Heart left ventricle (tissue), 16 donors: ENCODE results near the gene TMEM181. TPM values are rescaled to one million over a fixed set of nuclear protein-coding genes. Genes with fewer than 3 reads are reported as not detected.

Experiments used
- ATAC-seq, 4 donors: fragments of 200-7000 bp; cut with Tn5 transposase; one replicate each; pipeline ENCODE4 v1.9.1; 2020 to 2022; ENCODE audit warnings: moderate library complexity in 4 of 4, mild to moderate bottlenecking in 3 of 4, moderate number of reproducible peaks in 1 of 4
- DNase-seq, 5 donors: peaks; one replicate each; pipeline ENCODE4 v3.0.0-alpha.2; 2020
- H3K27ac ChIP-seq, 12 donors: fragments of 200-600 bp; sonication (generic) in 4 of 12; one replicate each; pipeline versions ENCODE4 v1.5.0 to v1.8.0; 2016 to 2022; ENCODE audit warnings: mild to moderate bottlenecking in 2 of 12
- H3K27me3 ChIP-seq, 9 donors: fragments of 200-600 bp; sonication (generic) in 2 of 9; one replicate each; pipeline versions ENCODE4 v1.5.1 to v1.8.0; 2016 to 2022; ENCODE audit warnings: mild to moderate bottlenecking in 3 of 9
- H3K36me3 ChIP-seq, 9 donors: fragments of 200-600 bp; sonication (generic) in 2 of 9; one replicate each; pipeline versions ENCODE4 v1.5.0 to v1.8.0; 2018 to 2022; ENCODE audit warnings: mild to moderate bottlenecking in 2 of 9
- H3K4me1 ChIP-seq, 12 donors: fragments of 200-600 bp; sonication (generic) in 4 of 12; one replicate each; pipeline versions ENCODE4 v1.5.0 to v1.8.0; 2016 to 2022; ENCODE audit warnings: mild to moderate bottlenecking in 3 of 12
- H3K4me3 ChIP-seq, 12 donors: fragments of 200-600 bp; sonication (generic) in 4 of 12; one replicate each; pipeline versions ENCODE4 v1.5.0 to v1.8.0; 2017 to 2022; ENCODE audit warnings: mild to moderate bottlenecking in 9 of 12, moderate library complexity in 4 of 12
- H3K9me3 ChIP-seq, 12 donors: fragments of 200-600 bp; sonication (generic) in 4 of 12; one replicate each; pipeline versions ENCODE4 v1.5.0 to v1.8.0; 2016 to 2022; ENCODE audit warnings: mild to moderate bottlenecking in 1 of 12
- POLR2A ChIP-seq, 2 donors: fragments of 450-650 bp; IDR thresholded peaks; one replicate each; pipeline ENCODE4 v1.6.1; 2017; ENCODE audit warnings: antibody characterized with exemption in 2 of 2, mild to moderate bottlenecking in 2 of 2, moderate library complexity in 2 of 2
- WGBS, 4 donors: extraction: QIAGEN DNeasy Blood & Tissue Kit in 2 of 4; methylation state at CpG; one replicate each; pipeline versions ENCODE4 v1.1.5 to v1.1.7; 2013 to 2018; 5-methylcytosine and 5-hydroxymethylcytosine counted together
- intact Hi-C, 10 donors: fragments of 100-400 bp; cut with DNase I; formaldehyde crosslinking; loops; one replicate each; pipeline versions ENCODE4 v1.11.1 to v1.14.2; 2022
- polyA plus RNA-seq, 2 donors: library from polyadenylated mRNA; stranded (reverse); fragments of 200-250 nt; gene quantifications; one replicate each; pipeline ENCODE4 v1.2.3, GENCODE V29; 2013
- total RNA-seq, 9 donors: library from RNA; depleted of rRNA in 2 of 9; stranded (reverse); fragments of >200 nt in 2 of 9; fragmentation: NEBNext Ultra II Directional in 3 of 9; extraction: Animal tissue kit (Norgen Biotek cat#: 25700) in 3 of 9; gene quantifications; one replicate each; pipeline versions ENCODE4 v1.1.0 to v1.2.4, GENCODE V29; 2016 to 2023
- TF ChIP-seq, protein P1 (sequence below), 12 donors: fragments of 200-600 bp; sonication (generic) in 4 of 12; IDR thresholded peaks; one replicate each; pipeline versions ENCODE4 v1.5.0 to v1.8.0; 2018 to 2022; ENCODE audit warnings: antibody characterized with exemption in 12 of 12, mild to moderate bottlenecking in 5 of 12
- donor health status: ischemic (EF 13 %, LVEDD 7.1; RV severe dilation, severe dysfunction).
- donor health status: healthy with polysubstance abuse.
- donor health status: DM: no; HTN: yes; CAD: no.
- donor health status: DM: no; HTN: no; CAD: no.
- donor health status: ischemic (EF 25% LVEDD 6.9; RV normal size, moderate dysfunction).
- donor health status: ischemic (EF 25% LVEDD 5.7; RV mildly dilated, moderate dysfunction).
- donor health status: healthy.
- donor health status: DM: yes; HTN: yes; CAD: no.
- donor health status: ischemic (EF 35%, LVEDD 5.7; RV mildly dilated, moderate dysfunction).
- donor health status: nonischemic (EF 11% LVEDD 7.7; RV severe dilation, severe dysfunction).
- donor health status: DM: yes; HTN: yes; CAD: no.
- donor health status: PGD.
- donor health status: ischemic (EF 29% LVEDD 5.4; RV normal size, mild dysfunction).
- donor health status: nonischemic (EF 23%, LVEDD 6.1; RV moderate dilation, normal function).

TMEM181 gene
- total and polyA plus RNA-seq, 11 donors, result 4.3 to 14.3 (median 10.1) TPM

DNA sequence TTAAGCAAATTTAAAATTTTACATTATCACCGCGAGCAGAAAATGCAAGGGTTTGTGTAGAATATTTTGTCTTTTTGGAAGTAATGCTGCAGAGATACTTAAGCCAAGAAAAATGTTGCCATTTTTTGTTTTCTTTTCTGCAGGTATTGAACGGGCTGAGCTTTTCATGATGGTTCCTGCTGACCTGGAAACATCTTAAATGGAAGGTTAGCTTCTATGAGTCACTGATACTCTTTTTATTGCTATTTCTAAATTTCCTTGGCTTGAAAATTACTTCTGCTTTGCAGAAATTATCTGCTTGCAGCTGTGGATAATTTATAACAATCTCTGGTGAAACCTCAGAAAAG is 102.7 kb downstream of the TMEM181 start:
- ATAC-seq (no peak), DNase-seq (no peak)
- WGBS, 4 donors, result 77 to 79% (median 77%) methylated on average over 3 of the region's 3 CpGs
- Histone ChIP-seq H3K27me3 (no peaks in the 10 kb centered on the region), H3K4me1 (peaks cover 0 to 44% (median 0%) of the 10 kb centered on the region in 12 donors), H3K36me3 (peaks cover 0 to 11% (median 0%) of the 10 kb centered on the region in 9 donors), H3K9me3 (no peaks in the 10 kb centered on the region), H3K27ac (peak overlapping the region in 4 of 12 donors; percentile 2 to 49 (median 40)), H3K4me3 (peak overlapping the region in 7 of 12 donors; percentile 7 to 44 (median 33))
- no peak for TF ChIP-seq POLR2A (IDR thresholded peaks at IDR 0.05)
- TF ChIP-seq, protein P1, sequence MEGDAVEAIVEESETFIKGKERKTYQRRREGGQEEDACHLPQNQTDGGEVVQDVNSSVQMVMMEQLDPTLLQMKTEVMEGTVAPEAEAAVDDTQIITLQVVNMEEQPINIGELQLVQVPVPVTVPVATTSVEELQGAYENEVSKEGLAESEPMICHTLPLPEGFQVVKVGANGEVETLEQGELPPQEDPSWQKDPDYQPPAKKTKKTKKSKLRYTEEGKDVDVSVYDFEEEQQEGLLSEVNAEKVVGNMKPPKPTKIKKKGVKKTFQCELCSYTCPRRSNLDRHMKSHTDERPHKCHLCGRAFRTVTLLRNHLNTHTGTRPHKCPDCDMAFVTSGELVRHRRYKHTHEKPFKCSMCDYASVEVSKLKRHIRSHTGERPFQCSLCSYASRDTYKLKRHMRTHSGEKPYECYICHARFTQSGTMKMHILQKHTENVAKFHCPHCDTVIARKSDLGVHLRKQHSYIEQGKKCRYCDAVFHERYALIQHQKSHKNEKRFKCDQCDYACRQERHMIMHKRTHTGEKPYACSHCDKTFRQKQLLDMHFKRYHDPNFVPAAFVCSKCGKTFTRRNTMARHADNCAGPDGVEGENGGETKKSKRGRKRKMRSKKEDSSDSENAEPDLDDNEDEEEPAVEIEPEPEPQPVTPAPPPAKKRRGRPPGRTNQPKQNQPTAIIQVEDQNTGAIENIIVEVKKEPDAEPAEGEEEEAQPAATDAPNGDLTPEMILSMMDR (IDR thresholded peaks at IDR 0.05), result no peak
- intact Hi-C loops, result no loop called here

DNA sequence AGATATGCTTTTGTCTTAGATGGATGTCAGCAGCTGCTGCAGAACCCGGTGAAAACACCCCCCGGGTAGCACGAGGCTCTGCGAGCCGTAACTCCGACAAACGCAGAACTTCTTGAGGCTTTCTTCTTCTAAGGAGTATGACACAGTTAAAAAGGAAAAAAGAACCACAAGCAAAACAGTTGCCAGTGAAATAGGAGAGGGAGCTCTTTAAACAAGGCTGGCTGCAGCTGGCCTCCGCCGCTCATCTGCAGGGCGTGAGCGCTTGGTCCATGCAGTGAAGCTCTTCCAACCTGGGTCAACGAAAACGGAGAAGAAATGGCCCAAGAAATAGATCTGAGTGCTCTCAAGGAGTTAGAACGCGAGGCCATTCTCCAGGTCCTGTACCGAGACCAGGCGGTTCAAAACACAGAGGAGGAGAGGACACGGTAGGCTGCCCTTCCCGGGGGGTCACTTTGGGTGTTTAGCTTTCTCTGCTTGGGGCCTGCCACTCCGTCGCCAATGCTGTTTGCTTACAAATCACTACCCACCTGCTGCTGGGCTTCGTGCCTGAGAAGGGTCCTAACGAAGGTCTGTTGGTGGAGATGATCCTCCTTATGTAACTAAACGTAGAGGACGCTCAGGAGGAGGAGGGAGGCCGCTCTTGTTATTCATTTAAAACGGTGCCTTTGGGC is 103.2 kb downstream of the TMEM181 start:
- peak; percentile 39 to 66 (median 42) for ATAC-seq
- H3K36me3 ChIP-seq, result peaks cover 0 to 11% (median 0%) of the 10 kb centered on the region in 9 donors
- WGBS, 4 donors, result 69 to 74% (median 72%) methylated on average over 27 of the region's 27 CpGs
- H3K27ac ChIP-seq, result peak overlapping the region in 8 of 12 donors; percentile 2 to 49 (median 36)
- no peak for DNase-seq
- intact Hi-C loops, result no loop called here
- no peak for TF ChIP-seq POLR2A (IDR thresholded peaks at IDR 0.05)
- TF ChIP-seq, protein P1 (IDR thresholded peaks at IDR 0.05), result no peak
- no peaks in the 10 kb centered on the region for H3K27me3 ChIP-seq
- H3K9me3 ChIP-seq, result no peaks in the 10 kb centered on the region
- peaks cover 0 to 49% (median 0%) of the 10 kb centered on the region in 12 donors for H3K4me1 ChIP-seq
- peak overlapping the region in 7 of 12 donors; percentile 7 to 44 (median 33) for H3K4me3 ChIP-seq

DNA sequence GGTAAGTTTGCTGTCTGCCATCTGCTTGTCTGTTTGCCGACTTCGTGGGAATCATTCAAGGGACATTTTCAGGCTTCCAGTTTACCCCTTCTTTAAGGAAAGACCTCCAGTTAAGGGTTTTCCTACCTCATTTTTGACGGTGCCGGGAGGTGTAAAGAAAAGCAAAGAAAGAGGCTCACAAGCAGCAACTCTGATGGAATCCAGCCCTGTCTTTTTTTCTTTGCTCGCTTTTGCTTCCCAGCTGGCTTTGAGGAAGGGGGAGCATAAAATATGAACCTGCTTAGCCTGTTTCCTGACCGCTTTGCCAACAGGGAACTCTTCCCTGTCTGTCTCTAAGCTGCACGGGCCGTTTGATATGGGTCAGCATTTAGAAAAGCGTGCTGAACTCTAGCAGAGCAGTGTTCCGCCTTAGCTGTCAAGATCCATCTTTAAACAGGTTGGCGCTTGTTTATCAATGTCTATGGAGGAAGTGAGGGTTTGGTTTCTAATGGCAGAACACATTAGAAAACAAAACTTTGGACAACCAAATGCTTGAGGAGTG is 103.8 kb downstream of the TMEM181 start:
- no peaks in the 10 kb centered on the region for H3K9me3 ChIP-seq
- peak overlapping the region in 6 of 12 donors; percentile 7 to 44 (median 36) for H3K4me3 ChIP-seq
- intact Hi-C loops, result no loop called here
- DNase-seq (no peak), ATAC-seq (no peak)
- peak overlapping the region in 5 of 12 donors; percentile 25 to 43 (median 40) for H3K27ac ChIP-seq
- TF ChIP-seq, protein P1 (IDR thresholded peaks at IDR 0.05), result no peak
- 59 to 65% (median 61%) methylated on average over 11 of the region's 11 CpGs for WGBS, 4 donors
- H3K27me3 ChIP-seq, result no peaks in the 10 kb centered on the region
- H3K36me3 ChIP-seq, result peaks cover 0 to 11% (median 0%) of the 10 kb centered on the region in 9 donors
- peaks cover 0 to 55% (median 0%) of the 10 kb centered on the region in 12 donors for H3K4me1 ChIP-seq

DNA sequence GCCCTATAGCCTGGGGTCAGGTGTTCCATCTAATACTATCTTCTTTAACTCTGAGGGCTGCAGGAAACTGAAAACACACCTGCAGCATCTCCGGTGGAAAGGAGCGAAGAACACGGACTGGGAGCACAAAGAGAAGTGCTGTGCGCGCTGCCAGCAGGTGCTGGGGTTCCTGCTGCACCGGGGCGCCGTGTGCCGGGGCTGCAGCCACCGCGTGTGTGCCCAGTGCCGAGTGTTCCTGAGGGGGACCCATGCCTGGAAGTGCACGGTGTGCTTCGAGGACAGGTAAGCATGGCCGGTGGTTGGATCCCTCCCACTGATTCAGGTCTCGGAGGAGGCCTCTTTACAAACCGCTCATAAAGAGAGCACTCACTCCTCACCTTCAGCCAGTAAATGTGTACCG is 105.4 kb downstream of the TMEM181 start:
- Histone ChIP-seq H3K4me3 (no peak overlapping the region), H3K27me3 (no peaks in the 10 kb centered on the region), H3K9me3 (no peaks in the 10 kb centered on the region), H3K36me3 (peaks cover 0 to 11% (median 0%) of the 10 kb centered on the region in 9 donors), H3K4me1 (peaks cover 0 to 50% (median 0%) of the 10 kb centered on the region in 12 donors), H3K27ac (no peak overlapping the region)
- DNase-seq, result no peak
- TF ChIP-seq, protein P1 (IDR thresholded peaks at IDR 0.05), result no peak
- TF ChIP-seq POLR2A (IDR thresholded peaks at IDR 0.05), result no peak
- no peak for ATAC-seq
- WGBS, 4 donors, result 96 to 98% (median 97%) methylated on average over 18 of the region's 18 CpGs
- intact Hi-C loops, result no loop called here
